NCI-H1436 (cell line): ENCODE results near the gene EEF1AKMT2.

Experiments used
- DNase-seq: peaks from one replicate; lab custom pipeline; 2025; lab: John Stamatoyannopoulos, UW

Gene EEF1AKMT2

DNA sequence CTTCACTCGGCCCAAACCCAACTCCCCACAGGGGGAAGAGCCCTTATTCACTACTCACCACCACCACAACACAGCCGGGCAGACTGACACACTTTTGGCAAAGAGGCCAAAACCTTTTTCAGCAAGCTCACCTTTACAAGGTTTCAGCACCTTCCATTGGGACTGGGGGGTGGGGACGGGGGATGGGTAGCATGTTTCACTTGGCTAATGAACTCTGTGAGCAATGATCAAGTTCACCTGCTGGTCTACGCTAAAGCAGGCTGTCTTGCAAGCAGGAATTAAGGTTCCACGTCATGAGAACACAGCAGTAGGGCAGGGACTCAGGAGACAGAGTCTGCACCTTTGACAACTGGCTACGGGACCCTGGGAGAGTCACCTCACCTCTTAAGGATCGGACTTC is 54.5 kb downstream of the EEF1AKMT2 start:
- DNase-seq = no peak

DNA sequence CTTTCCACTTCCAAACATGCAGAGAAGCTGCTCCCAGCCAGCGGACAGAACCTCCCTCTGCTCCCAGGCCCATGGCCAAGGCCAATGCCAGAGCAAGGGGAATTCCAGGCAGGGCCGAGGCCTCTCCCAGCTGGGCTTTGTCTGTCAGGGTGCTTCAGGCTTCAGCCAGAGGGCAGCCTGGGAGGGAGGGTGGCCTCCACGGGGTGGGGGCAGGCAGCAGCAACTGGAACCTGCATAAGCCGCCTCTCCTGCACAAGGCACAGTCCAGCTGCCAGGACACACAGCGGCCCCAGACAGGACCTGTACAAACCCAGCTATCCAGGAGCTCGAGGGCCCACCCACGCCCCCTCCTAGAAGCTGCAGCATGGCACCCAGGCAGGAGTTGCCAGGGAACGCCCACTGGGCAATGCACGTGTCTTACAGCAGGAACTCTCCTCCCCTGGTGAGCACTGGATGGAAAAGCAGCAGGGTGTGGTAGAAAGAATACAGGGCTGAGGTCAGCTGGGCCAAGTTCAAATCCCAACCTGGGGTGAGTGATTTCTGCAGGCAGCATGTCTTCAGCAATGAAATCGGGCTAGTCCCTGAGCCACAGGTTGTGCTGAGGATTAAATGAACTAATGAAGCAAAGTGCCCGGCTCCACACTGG is 55.1 kb downstream of the EEF1AKMT2 start:
- DNase-seq = no peak

DNA sequence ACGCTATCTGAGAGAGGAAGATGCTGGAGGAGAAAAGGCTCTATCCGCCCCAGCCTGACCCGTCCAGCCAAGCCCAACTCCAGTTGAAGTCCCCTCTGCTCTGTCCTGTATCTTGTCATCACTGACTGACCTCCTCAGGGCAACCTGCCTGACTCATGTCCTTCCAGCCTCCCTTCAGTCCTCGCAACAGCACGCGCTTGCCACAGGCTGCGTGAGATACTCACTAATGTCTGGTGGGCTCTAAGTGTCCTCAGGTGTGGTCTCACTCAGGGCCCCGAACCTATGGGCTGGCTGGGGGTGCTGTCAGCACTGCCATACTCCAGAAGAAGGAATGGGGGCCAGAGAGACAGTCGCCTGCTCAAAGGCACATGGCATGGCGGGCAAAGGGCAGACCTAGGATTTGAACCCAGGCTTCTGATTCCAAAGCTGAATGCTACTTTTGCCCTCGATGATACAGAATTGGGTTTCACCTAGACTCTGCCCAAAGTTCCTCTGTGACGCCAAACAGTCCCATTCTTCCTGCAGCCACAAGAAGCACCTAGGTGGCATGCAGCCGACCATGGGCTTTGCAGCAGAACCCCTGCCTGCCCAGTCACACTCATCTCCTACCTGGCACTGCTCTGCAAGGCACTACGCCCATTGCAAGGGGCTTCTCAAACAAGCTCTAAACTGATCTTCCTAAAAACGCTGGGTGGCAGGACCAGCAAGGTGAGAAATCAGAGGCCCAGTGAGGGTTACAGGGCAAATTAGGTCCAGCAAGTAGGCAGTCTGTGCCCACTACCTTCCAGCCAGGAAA is 56.0 kb downstream of the EEF1AKMT2 start:
- no peak for DNase-seq

DNA sequence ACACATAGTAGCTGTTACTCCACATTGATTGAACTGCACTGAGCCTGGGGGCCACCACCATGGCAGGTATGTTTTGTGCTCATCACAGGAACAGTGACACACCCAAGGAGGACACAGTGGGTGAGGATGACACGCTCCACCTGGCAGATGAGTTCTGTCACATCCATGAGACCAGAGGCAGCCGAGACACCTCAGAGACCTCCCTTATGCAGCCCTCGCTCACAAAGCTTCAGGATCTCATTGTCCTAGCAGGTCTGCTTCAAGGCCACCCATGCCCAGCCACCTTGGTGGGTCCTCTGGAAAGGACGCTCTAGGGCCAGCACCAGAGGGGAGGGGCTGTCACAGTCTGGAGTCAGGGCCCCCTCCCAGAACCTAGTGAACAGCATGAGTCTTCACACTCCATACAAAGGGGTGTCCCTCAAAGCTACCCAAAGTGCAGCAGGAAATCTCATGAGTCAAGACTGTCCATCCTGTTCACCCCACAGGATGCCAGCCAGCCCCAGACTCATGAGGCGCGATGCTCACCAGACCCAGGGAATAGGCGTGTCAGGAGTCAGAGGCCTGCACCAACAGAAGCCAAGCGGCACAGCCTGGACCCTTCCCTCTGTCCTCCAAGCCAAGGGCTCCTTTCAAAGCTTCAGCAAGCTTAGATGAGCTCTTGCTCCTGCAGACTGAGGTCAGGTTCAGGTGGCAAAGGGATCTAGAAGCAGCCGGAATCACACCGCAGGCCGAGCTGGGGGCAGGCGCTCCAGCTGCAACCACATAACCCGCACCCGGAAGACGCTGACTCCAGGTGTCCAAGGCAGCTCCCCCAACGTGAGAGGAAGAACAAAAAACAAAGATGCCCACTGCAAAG is 57.1 kb downstream of the EEF1AKMT2 start:
- no peak for DNase-seq

DNA sequence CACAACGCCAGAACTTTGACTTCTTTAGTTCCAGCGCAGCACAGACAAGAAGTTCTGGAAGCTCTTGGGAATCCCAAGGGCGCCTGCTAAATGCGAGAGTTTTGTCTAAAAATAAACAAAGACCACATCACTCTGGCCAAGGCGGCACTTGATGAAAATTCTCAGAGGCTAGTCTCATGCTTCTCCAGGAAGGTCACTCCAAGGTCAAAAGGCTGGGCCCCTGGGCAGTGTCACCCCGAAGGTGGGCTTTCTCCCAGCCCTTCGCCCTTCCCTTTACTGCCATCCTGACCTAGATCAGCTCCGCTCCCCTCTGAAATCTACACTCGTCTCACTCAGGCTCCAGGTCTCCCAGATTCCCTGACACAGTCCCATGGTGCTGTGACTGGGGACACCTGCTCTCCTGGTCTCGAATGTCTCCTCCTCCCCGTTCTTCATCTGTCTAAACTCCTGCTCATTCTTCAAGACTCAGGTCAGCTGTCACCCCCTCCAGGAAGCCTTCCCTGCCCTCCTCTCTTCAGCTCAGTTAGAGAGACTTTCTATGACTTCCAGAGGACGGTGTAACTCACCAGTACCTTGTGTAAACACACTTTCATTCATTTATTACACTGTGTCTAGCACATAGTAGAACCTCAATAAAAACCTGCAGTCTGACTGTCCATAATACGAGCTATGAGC is 58.0 kb downstream of the EEF1AKMT2 start:
- no peak for DNase-seq

DNA sequence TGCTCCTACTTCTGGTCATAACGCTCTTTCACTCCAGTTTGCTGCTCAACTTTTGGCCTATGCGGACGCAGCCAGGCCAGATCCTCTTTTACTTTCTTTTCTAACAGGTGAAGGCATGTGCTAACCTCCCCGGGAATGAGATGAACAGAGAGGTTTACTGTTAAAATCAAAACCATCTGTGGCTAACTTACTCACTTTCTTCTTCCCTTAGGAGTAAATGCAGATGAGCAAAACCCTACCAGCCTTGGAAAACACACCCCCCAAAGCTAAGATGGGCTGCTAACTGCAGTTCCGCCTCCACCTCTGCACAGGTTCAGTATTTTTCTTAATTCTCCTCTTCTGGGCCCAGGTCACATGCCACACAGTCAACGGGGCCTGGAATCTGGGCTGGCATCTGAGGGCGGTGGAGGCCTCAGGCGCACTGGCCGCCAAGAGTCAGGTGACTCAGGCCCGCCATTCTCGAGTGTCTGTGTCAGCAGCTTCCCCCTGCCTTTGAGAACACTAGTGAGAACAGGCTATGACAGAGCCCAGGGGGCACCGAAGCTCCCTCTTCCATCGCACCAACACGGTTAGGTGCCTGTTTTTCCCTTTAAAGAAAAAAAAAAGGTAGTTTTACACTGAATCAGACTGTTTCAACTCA is 58.6 kb downstream of the EEF1AKMT2 start:
- DNase-seq = no peak

DNA sequence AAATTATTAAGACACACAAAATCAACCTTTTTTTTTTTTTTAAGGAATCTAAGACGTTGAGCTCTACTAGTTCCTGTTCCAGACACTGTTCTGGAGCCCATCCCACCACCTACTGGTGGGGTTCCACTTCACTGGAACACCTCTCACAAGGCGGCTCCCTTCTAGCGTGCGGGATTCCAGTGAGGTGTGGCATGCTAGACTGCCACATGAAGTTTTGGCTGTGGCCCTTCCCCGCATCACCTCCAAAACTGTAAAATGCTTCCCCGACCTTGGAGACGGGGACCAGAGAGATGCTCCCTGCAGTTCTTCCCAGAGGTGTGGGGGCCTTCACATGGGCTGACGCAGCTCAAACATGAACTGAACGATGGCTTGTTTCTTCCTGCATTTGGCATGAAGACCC is 60.1 kb downstream of the EEF1AKMT2 start:
- no peak for DNase-seq

DNA sequence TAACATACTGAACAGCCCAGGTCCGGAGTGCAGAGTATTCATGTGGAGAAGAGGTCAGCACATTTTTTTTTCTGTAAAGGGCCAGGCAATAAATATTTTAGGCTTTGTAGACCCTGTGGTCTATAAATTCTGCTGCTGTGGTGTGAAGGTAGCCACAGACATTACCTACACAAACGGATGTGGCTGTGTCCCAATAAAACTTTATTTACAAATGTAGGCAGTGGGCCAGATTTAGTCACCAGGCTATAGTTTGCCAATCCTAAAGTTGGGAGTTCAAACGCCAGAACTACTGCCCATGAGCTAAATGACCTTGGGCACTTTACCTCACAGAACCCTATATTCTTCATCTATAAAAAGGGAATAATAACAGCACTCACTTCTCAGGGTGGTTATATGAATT is 60.9 kb downstream of the EEF1AKMT2 start:
- no peak for DNase-seq

DNA sequence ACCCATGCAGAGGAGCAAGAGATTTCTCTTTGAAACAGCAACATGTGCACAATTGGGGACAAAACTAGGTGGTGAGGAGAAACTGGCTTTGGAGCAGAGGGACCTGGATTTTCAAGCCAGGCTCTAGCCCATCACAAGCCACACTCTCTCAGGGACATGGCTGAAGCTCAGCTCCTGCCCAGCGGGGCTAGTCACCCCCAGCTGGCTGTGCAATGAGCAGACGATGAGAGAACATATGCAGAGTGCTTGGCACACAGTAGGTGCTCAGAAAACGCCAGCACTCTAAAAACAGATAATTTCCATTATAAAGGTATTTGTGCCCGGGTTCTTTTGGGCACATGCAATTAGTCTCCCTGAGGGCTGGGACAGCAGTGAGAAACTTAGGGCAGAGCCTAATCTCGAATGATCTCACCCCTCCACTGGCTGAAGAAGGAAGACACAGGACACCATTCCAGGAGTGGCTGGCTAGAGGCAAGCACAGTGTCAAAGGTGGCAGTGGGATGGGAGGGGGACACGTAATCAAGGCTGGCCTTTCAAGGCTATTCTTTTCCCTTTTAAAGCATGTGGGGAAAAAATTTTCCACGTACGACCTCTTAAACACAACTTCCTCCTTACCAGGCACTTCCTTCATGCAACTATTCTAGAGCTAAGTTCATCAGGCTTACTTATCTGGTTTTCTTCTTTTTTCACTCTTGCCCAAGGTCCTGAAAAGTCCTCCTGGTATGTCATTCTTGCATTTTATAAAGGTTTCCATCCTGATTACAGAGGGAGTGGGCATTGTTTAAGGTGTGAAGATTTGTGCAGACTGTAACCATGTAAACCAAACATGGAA is 62.6 kb downstream of the EEF1AKMT2 start:
- DNase-seq = no peak

DNA sequence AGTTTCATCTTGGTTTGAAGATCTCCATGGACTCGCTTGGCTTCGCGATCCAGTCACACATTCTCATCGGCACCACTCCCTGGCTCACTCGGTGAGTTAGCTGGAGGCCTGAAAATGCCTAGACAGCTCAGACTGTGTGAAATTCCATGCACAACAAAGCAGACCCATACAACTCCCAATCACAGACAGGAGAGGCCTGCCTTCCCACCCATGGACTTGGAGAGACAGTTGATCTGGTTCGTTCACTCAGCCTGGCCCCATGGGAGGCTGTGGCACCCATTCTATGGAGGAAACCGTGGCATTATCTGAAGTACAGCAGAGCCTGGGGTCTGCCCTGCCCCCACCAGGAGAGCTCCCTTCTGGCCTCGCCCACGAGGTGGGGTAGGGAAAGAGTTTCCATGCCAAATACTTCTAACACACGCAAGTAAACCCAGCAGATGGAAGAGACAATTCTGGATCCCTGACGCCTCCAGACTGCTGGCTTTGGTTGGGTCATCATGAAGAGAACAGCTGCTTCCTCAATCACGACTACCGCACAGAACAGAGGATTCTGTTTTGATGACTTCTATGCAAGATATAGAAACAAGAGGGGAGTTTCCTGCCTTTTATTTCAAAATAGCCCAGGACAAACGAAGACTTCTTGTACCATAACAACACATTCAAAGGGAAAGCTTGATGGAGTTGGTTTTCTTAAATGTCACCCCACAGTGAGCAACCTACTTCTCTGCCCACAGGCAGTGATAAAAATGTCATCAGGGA is 63.4 kb downstream of the EEF1AKMT2 start:
- DNase-seq = no peak

DNA sequence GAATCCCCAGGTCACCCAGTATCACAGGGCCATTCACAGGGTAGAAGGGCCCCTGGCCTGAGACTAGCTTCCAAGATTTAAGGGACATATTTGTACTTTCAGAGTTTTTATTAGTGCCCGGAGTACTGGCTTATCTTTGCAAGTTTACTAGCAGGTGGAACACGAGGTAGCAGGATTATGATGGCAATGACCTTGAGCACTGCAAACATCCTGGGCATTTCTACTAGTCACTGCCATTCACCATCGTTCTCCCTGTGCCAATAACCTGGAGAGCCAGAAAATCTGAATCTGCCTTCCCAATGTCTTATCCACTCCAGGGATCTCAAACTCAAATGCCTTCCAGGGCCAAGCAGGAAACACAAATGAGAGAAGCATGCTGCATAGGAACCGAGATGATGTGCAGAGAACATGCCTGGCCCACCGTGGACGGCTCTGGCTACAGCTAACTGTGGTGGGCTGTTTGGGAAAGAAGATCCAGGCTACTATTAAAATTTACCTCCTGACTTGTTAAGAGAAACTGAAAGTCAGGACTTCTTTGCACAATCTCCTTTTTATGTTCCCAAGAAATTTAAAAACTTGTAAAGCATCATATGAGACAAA is 64.2 kb downstream of the EEF1AKMT2 start:
- DNase-seq = no peak

DNA sequence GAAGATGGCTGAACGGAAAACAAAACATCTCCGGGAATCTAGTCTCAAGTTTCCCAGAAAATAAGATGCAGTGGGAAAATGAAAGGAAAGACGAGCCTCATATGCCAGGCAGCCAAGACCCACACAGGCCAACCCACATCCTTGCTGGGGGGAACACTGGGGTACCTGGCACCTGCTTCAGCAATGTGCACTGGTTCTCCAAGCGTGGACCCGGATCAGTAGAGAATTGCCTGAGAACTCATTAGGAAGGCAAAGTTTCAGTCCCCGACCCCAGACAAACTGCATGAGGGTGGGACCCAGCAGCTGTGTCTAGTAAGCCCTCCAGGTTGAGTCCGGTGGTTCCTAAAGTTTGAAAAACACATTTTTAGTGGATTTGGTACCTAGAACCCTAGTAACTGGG is 65.9 kb downstream of the EEF1AKMT2 start:
- DNase-seq = no peak

DNA sequence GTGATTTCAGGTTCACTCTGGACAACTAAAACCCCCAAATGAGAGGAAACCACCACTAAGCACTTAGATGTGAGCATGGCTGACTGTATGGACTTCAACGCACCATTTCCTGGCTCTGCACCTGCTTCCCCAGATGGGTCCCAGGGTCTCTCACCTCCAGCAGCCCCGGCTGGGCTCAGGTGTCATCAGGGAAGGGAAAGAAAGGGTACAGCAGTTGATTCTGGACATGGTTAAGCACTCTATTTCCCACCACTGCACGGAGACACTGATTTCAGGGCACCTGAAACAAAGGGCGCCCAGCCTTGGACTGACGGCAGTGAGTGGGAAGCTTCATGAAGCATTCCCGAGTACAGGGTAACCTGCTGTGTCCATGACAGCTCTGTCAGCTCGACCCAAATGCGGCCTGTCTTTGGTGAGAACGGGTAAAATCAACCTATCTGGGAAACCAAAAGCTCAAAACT is 66.5 kb downstream of the EEF1AKMT2 start:
- no peak for DNase-seq

DNA sequence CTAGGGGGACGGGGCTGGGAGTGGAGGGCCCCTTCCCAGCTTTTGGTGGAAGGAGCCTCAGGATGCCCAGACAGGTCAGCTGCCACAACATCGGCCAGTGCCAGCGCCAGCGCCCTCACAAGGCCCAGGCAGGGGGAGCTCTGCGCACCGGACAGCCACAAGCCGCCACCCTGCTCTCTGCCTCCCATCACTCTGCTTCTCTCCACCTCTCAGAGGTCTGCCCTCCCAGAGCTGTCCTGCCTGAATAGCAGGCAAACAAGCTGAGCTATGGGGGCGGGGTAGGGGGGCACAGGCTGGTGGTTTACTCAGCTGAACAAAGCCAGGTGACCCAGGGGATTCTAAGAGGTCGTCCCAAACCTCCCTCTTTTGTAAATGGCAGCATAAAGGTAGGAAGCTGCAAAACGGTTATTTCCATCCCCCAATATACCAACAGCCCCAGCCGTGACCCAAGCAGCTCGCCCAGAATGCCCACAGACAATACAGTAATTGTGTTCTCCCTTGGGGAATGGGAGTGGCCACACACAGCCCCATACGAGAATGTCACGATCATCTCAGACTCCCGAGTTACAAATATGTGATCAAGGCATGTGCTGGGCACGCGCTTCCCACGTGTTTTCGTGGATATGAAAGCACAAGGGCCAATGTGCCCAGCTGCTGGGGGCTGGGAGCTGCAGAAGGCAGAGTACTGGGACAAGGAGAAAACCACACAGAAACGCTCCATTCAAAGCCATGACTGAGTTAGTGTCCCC is 67.2 kb downstream of the EEF1AKMT2 start:
- DNase-seq = peak; percentile 51

DNA sequence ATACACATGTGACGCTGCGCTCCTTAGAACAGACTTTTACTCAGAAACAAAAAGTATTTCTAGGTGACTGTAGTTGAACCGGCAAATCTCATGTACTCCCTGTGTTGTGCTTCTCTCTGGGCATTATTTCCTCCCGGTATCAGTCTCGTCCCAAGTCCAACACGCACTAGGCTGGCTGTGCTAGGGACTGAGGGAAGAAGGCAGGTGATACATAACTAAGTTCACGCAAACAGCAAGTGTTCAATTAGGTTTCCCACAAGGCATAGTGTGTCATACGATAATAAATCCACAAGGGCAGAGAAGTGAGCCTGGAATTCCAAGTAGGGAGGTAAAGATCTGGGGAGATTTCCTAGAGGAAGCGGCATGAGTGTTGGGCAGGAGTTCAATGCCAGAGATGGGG is 67.9 kb downstream of the EEF1AKMT2 start:
- DNase-seq = no peak

DNA sequence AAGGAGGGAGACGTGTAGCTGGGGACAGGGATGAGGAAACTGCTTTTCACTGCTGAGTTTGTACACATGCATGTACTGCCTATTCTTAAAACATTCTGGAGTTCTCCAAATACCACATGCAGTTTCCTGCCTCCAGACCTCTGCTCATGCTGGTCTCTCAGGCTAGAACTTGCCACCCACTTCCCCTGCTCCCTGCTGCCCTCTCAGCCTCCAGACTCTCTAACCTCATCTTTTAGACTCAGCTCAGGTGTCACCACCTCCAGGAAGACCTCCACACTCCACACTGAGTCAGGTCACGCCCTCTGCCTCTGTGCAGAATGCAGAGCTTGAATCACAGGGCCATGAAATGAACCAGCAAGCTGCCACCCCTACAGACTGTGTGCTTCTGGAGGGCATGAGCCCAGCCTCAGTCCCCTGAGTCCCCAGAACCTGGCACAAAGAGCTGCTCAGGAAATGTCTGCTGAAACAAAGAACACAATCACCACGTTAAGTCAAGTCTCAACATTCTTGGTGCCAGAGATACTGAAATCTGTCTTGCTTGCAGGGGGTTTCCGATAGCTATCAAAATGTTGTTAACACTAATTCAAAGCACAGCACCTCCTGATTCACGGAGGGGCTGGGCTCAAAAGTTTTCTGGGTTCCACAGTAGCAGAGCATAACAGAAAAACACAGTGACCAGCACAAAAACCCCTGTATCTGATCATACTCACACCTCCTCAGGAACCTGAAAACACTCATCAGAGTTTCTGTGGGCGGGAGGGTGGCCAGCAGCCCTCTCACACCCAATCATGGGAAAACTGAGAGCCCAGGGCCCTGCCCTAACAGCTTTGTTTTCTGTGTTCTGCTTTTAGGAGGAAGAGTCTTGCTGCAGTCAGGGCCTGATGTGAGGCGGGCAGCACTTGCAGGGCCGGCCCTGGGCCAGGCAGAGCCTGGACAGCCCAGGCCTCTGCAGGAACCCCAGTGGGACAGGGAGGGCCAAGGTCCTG is 68.6 kb downstream of the EEF1AKMT2 start:
- no peak for DNase-seq

DNA sequence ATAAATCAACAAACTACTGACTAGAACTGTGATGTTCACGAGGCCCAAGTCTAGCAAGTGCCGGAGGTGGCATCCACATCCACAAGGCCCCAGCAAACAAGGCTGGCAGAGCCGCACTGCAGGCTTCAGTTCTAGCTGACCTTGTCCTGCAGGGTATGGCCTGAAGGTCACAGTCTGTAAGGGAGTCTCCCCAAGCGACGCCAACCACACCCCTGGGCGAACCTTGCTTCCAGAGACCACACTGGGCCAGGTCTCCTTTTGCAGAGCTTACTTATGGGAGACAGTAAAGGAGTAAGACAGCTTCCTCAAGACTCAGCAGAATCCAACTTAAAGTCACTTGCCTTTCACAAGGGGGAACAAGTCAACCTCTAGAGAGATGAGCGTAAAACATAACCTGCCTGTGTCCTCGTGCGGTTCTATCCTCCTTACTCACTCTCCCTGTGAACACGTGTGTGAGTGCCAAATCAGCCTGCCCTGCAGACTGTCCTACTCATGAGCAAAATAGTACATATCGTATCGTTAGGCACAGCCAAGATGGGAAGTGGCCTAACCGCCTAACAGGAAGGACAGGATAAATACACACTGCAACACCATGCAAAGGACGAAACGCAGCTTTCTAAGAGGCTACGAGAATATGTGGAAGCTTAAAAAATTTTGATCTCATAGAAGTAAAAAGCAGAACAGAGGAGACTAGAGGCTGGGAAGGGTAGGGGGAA is 70.2 kb downstream of the EEF1AKMT2 start:
- no peak for DNase-seq
